DND-41 (cell line): Measurements from ENCODE around the gene IRF6.
A peak's percentile ranks its signal among the peaks of the same experiment; 100 is the strongest.

Experiments
- ATAC-seq: fragments of 200-7000 bp; cut with Tn5 transposase; 3 replicates; pipeline ENCODE4 v1.9.1; 2021; ENCODE audit warnings: low read depth; ENCODE audit not compliant: insufficient read depth
- DNase-seq: peaks from one replicate; pipeline ENCODE4 v3.0.0-alpha.2; 2020
- H2AFZ ChIP-seq: 2 replicates; pipeline ENCODE4 v1.6.0; 2012; ENCODE audit warnings: low read depth, low read length
- H3K27ac ChIP-seq: 2 replicates; pipeline ENCODE4 v1.5.1; 2012; ENCODE audit warnings: low read length, inconsistent platforms
- H3K27me3 ChIP-seq: fragments of 200-600 bp; sonication (generic); 2 replicates; pipeline ENCODE4 v1.6.0; 2012; ENCODE audit warnings: low read length, mild to moderate bottlenecking, inconsistent platforms; ENCODE audit not compliant: insufficient read depth, poor library complexity
- H3K36me3 ChIP-seq: 2 replicates; pipeline ENCODE4 v1.5.1; 2012; ENCODE audit warnings: low read length, inconsistent platforms; ENCODE audit not compliant: insufficient read depth
- H3K4me1 ChIP-seq: 2 replicates; pipeline ENCODE4 v1.5.1; 2012; ENCODE audit warnings: mild to moderate bottlenecking, low read length; ENCODE audit not compliant: insufficient read depth
- H3K4me2 ChIP-seq: 2 replicates; pipeline ENCODE4 v1.6.0; 2012; ENCODE audit warnings: mild to moderate bottlenecking, moderate library complexity, low read length, inconsistent platforms; ENCODE audit not compliant: insufficient read depth
- H3K4me3 ChIP-seq, 2 experiments: fragments of 200-600 bp in 1 of 2; shearing (Covaris generic) in 1 of 2; 2 replicates each; pipeline ENCODE4 v1.5.1; 2012 to 2016; ENCODE audit warnings: inconsistent platforms in 2 of 2, low read length in 2 of 2, mild to moderate bottlenecking in 2 of 2, low read depth in 1 of 2, moderate library complexity in 1 of 2
- H3K79me2 ChIP-seq: 2 replicates; pipeline ENCODE4 v1.6.0; 2012; ENCODE audit warnings: low read length, inconsistent platforms; ENCODE audit not compliant: insufficient read depth
- H3K9ac ChIP-seq: 2 replicates; pipeline ENCODE4 v1.6.0; 2012; ENCODE audit warnings: low read depth, mild to moderate bottlenecking, inconsistent platforms, low read length, moderate library complexity
- H3K9me3 ChIP-seq: 2 replicates; pipeline ENCODE4 v1.5.1; 2012; ENCODE audit warnings: low read length, moderate library complexity, mild to moderate bottlenecking, inconsistent platforms; ENCODE audit not compliant: insufficient read depth, severe bottlenecking
- H4K20me1 ChIP-seq: 2 replicates; pipeline ENCODE4 v1.6.0; 2012; ENCODE audit warnings: low read length; ENCODE audit not compliant: insufficient read depth
- EZH2 ChIP-seq: IDR thresholded peaks from 3 replicates; pipeline ENCODE4 v1.6.1; 2012; ENCODE audit warnings: borderline replicate concordance, low read depth, mild to moderate bottlenecking, moderate library complexity, low read length, inconsistent platforms; ENCODE audit not compliant: severe bottlenecking
- TF ChIP-seq, protein P1 (sequence below): IDR thresholded peaks from 2 replicates; pipeline ENCODE4 v1.5.1; 2012; ENCODE audit warnings: borderline replicate concordance, low read length, moderate library complexity, mild to moderate bottlenecking; ENCODE audit not compliant: poor library complexity, severe bottlenecking; ENCODE audit errors: extremely low read depth

Gene IRF6

DNA sequence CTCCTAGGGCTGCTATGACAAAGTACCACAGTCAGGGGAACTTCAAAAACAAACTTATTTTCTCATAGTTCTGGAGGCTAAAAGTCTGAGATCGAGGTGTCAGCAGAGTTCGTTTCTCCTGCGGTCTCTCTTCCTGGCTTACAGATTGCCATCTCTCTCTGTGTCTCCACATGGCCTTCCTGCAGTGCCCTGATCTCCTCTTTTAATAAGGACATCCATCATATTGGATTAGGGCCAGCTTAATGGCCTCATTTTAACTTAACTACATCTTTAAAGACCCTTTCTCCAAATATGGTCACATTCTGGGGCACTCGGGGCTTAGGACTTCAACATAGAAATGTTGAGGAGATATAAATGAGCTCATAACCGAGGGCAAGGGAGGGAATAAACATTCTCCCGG is 33.8 kb downstream of the IRF6 start:
- H3K36me3 ChIP-seq: peaks cover 37% of the 10 kb centered on the region
- no peak for DNase-seq

DNA sequence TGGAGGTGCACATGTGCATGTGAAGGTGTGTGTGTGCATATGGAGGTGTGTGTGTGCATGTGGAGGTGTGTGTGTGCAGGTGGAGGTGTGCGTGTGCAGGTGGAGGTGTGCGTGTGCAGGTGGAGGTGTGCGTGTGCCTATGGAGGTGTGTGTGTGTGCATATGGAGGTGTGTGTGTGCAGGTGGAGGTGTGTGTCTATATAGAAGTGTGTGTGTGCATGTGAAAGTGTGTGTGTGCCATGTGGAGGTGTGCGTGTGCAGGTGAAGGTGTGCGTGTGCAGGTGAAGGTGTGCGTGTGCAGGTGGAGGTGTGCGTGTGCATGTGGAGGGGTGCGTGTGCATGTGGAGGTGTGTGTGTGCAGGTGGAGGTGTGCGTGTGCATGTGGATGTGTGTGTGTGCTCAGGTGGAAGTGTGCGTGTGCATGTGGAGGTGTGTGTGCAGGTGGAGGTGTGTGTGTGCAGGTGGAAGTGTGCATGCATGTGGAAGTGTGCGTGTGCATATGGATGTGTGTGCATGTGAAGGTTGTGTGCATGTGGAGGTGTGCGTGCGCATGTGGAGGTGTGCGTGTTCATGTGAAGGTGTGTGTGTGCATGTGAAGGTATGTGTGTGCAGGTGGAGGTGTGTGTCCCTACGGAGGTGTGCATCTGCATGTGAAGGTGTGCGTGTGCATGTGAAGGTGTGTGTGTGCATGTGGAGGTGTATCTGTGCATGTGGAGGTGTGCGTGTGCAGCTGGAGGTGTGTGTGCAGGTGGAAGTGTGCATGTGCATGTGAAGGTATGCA is 35.1 kb downstream of the IRF6 start:
- peak overlapping the region; percentile 72; the same call in 1 of the 2 replicates for H3K4me2 ChIP-seq
- peaks cover 6% of the 10 kb centered on the region; the same call in 1 of the 2 replicates for H3K79me2 ChIP-seq
- H3K9ac ChIP-seq: no peak overlapping the region
- H3K36me3 ChIP-seq: peaks cover 36% of the 10 kb centered on the region
- no peak for TF ChIP-seq EZH2
- TF ChIP-seq, protein P1, sequence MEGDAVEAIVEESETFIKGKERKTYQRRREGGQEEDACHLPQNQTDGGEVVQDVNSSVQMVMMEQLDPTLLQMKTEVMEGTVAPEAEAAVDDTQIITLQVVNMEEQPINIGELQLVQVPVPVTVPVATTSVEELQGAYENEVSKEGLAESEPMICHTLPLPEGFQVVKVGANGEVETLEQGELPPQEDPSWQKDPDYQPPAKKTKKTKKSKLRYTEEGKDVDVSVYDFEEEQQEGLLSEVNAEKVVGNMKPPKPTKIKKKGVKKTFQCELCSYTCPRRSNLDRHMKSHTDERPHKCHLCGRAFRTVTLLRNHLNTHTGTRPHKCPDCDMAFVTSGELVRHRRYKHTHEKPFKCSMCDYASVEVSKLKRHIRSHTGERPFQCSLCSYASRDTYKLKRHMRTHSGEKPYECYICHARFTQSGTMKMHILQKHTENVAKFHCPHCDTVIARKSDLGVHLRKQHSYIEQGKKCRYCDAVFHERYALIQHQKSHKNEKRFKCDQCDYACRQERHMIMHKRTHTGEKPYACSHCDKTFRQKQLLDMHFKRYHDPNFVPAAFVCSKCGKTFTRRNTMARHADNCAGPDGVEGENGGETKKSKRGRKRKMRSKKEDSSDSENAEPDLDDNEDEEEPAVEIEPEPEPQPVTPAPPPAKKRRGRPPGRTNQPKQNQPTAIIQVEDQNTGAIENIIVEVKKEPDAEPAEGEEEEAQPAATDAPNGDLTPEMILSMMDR: no peak
- peaks cover 50% of the 10 kb centered on the region for H3K4me1 ChIP-seq
- peaks cover 18% of the 10 kb centered on the region for H4K20me1 ChIP-seq
- ATAC-seq (no peak), DNase-seq (no peak)
- no peak overlapping the region; the same call in 1 of the 2 replicates for H3K27ac ChIP-seq
- no peaks in the 10 kb centered on the region for H3K9me3 ChIP-seq
- no peak overlapping the region for H2AFZ ChIP-seq
- H3K4me3 ChIP-seq: peak overlapping the region in 1 of 2 experiments; percentile 51; a peak in 2 of 4 replicates
- no peaks in the 10 kb centered on the region for H3K27me3 ChIP-seq

More for the DNA sequence above, 33.8 kb downstream of the IRF6 start:
- Histone ChIP-seq H2AFZ (no peak overlapping the region), H3K79me2 (peaks cover 6% of the 10 kb centered on the region; the same call in 1 of the 2 replicates), H3K4me2 (no peak overlapping the region), H3K4me1 (peaks cover 37% of the 10 kb centered on the region), H4K20me1 (peaks cover 18% of the 10 kb centered on the region), H3K27ac (no peak overlapping the region), H3K9ac (no peak overlapping the region), H3K9me3 (no peaks in the 10 kb centered on the region), H3K27me3 (no peaks in the 10 kb centered on the region), H3K4me3 (no peak overlapping the region)
- ATAC-seq: no peak
- TF ChIP-seq, protein P1: no peak
- TF ChIP-seq EZH2: no peak

DNA sequence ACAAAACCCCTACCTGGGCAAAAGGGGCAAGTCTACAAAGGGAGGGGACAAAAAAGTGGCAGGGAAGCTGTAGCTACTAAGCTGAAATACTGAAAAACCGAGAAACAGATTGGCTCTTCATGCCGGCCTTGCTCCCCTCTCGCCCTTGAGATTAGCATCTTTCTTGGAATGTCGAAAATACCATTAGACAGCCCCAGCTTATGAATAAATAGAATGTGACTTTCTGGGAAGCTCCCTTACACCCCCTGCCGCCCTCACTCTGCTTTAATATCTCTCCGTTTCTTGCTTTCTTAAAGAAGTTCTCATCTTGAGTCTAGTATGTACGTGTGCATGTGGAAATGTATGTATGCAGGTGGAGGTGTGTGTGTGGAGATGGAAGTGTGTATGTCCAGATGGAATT is 36.0 kb downstream of the IRF6 start:
- no peak for TF ChIP-seq EZH2
- TF ChIP-seq, protein P1: peak; percentile 17
- Histone ChIP-seq H4K20me1 (peaks cover 18% of the 10 kb centered on the region), H3K36me3 (peaks cover 34% of the 10 kb centered on the region), H3K27me3 (no peaks in the 10 kb centered on the region), H3K27ac (peak overlapping the region; percentile 93), H3K79me2 (peaks cover 6% of the 10 kb centered on the region; the same call in 1 of the 2 replicates), H3K4me2 (peak overlapping the region; percentile 72), H3K9me3 (no peaks in the 10 kb centered on the region), H3K4me3 (peak overlapping the region in 1 of 2 experiments; percentile 51; a peak in 2 of 4 replicates), H3K4me1 (peaks cover 57% of the 10 kb centered on the region), H2AFZ (0 out of 2 replicates have a peak overlapping the region, but pooled peaks have one; percentile 7), H3K9ac (peak overlapping the region; percentile 68)
- ATAC-seq (no peak), DNase-seq (no peak)
